Measurements from ENCODE around the gene KIAA1671. TPM values are rescaled to one million over a fixed set of nuclear protein-coding genes. Genes with fewer than 3 reads are reported as not detected.

KIAA1671 gene
- total and polyA plus RNA-seq, 2 of the 13 experiments (the other 11 are each of a cell fraction or from before 2014, with no cell fraction given) = 13.5 to 13.6 TPM

DNA sequence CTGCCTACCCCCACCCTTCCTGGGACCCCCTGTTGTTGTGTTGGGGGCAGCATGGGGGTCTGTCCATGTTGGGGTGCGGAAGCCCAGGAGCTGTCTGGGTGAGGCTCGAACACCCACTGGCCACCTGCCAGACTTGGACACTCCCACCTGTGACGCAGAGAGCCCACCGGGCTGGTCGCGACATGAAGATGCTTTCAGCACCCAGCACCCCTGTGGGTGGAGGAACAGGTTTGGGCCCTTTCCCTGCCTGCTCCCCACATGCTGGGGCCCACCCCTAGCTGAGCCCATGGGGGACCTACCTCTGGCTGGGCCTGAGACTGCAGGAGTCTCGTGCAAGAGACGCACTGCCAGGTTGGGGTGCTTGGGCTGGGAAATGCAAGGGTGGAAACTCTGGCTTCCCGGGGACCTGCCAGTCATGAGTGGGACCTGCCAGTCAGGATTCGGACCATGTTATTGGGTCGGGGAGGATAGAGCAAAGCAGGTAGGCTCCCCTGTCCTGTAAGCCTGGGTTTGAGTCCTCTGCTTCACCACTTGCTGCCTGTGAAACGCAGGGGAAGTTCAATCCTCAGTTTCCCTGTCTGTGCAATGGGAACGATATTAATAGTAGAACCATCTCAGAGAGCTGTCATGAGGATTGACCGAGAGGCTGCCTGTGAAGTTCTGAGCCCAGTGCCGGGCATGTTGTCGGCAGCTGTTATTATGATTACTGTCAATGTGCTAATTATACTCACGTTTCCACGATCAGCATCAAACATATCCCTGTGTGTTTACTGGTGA, 24.1 kb downstream of the KIAA1671 start:
- ChIA-PET CTCF (ENCODE audit: low intra/inter-chr PET ratio, low total read pairs) (no interaction called here), POLR2A (no interaction called here)
- H3K9ac ChIP-seq (ENCODE audit: insufficient read depth, low read depth, low read length) = no peak overlapping the region
- no peaks in the 10 kb centered on the region for H4K20me1 ChIP-seq (ENCODE audit: insufficient read depth, low read length)
- no peaks in the 10 kb centered on the region for H3K27me3 ChIP-seq (ENCODE audit: control insufficient read depth in 1 of 2, insufficient read depth in 2 of 2, low read length in 2 of 2)
- peak; percentile 79 for TF ChIP-seq ZNF629 (CRISPR knock-in tag; conservative IDR thresholded peaks at IDR 0.05)
- TF ChIP-seq, protein P1, sequence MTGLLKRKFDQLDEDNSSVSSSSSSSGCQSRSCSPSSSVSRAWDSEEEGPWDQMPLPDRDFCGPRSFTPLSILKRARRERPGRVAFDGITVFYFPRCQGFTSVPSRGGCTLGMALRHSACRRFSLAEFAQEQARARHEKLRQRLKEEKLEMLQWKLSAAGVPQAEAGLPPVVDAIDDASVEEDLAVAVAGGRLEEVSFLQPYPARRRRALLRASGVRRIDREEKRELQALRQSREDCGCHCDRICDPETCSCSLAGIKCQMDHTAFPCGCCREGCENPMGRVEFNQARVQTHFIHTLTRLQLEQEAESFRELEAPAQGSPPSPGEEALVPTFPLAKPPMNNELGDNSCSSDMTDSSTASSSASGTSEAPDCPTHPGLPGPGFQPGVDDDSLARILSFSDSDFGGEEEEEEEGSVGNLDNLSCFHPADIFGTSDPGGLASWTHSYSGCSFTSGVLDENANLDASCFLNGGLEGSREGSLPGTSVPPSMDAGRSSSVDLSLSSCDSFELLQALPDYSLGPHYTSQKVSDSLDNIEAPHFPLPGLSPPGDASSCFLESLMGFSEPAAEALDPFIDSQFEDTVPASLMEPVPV (CRISPR knock-in tag; IDR thresholded peaks at IDR 0.05) = no peak
- no peak for DNase-seq (ENCODE audit: low spot score)
- H2AFZ ChIP-seq (ENCODE audit: low read length) = no peak overlapping the region
- H3K4me2 ChIP-seq (ENCODE audit: low read depth, low read length) = no peak overlapping the region
- BruUV-seq (replicated peaks) = no TSS peak
- no peaks in the 10 kb centered on the region; a peak in 1 of 5 replicates for H3K36me3 ChIP-seq (replicated peaks in 1 of 2; ENCODE audit: control insufficient read depth in 1 of 2, insufficient read depth in 2 of 2, low read length in 2 of 2)
- peaks cover 19% of the 10 kb centered on the region for H3K4me1 ChIP-seq (ENCODE audit: insufficient read depth, low read length)
- intact Hi-C loops (cut with micrococcal nuclease; ENCODE audit: unreplicated experiment) (no loop called here), in situ Hi-C loops (cut with HindIII; ENCODE audit: extremely low pct_ligation_motif_present, low pct_unique_long_range_greater_than_20kb) (no loop called here)
- no peaks in the 10 kb centered on the region for H3K9me3 ChIP-seq (ENCODE audit: low read length)
- H3K79me2 ChIP-seq (ENCODE audit: insufficient read depth, low read length) = peaks cover 10% of the 10 kb centered on the region
- no peak for FAIRE-seq
- 93% methylated on average over 12 of the region's 18 CpGs for WGBS (ENCODE audit: low lambda C conversion rate)
- no peak overlapping the region for H3K4me3 ChIP-seq (replicated peaks in 1 of 3; ENCODE audit: insufficient read depth in 1 of 3, low read depth in 2 of 3, low read length in 3 of 3)
- no peak for ATAC-seq
- no peak overlapping the region for H3K27ac ChIP-seq (ENCODE audit: extremely low read length, insufficient read depth, low read length)

DNA sequence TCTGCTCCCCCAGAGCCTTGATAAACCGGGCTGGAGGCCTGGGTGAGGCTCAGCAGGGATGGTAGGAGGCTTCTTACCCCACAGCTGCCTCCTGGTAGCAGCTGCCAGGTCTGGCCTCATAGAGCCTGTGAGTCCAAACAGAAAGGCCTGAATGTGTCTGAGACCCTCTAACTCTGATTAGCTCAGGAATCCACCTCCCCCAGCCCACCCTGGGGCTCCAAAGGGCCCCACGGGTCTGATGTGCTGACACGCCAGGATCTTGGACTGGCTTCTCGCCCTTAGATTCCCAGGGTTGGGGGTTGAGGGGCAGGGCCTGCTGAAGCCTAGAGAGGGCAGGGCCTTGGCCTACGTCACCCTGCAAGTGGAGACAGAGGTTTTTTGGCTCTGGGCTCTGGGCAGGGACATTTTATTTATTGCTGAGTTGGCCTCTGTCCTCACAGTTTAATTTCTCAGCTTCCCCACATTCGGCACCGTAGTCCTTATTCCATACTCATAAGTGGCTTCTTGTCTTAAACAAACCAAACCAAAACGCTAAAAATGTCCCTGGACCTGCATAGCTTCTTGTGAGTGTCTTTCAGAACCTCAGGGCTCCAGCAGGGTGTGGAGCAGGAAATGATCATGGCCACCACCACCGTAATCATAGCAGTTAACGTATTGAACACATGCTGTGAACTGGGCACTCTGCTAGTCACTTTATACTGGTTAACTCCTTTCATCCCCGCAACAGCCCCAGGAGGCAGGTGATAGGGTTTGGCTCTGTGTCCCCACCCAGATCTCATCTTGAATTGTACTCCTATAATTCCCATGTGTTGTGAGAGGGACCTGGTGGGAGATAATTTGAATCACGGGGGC, 25.1 kb downstream of the KIAA1671 start:
- ATAC-seq (no peak), FAIRE-seq (no peak), DNase-seq (ENCODE audit: low spot score) (no peak)
- Histone ChIP-seq H3K79me2 (ENCODE audit: insufficient read depth, low read length) (peaks cover 3% of the 10 kb centered on the region), H3K4me2 (ENCODE audit: low read depth, low read length) (no peak overlapping the region), H3K4me1 (ENCODE audit: insufficient read depth, low read length) (peaks cover 19% of the 10 kb centered on the region), H3K9me3 (ENCODE audit: low read length) (no peaks in the 10 kb centered on the region), H3K27me3 (ENCODE audit: control insufficient read depth in 1 of 2, insufficient read depth in 2 of 2, low read length in 2 of 2) (no peaks in the 10 kb centered on the region), H3K4me3 (replicated peaks in 1 of 3; ENCODE audit: insufficient read depth in 1 of 3, low read depth in 2 of 3, low read length in 3 of 3) (no peak overlapping the region), H4K20me1 (ENCODE audit: insufficient read depth, low read length) (no peaks in the 10 kb centered on the region), H3K27ac (ENCODE audit: extremely low read length, insufficient read depth, low read length) (no peak overlapping the region), H3K36me3 (replicated peaks in 1 of 2; ENCODE audit: control insufficient read depth in 1 of 2, insufficient read depth in 2 of 2, low read length in 2 of 2) (peaks cover 0 to 1% of the 10 kb centered on the region in 2 experiments; a peak in 2 of 5 replicates), H2AFZ (ENCODE audit: low read length) (no peak overlapping the region), H3K9ac (ENCODE audit: insufficient read depth, low read depth, low read length) (no peak overlapping the region)
- intact Hi-C loops (cut with micrococcal nuclease; ENCODE audit: unreplicated experiment) (no loop called here), in situ Hi-C loops (cut with HindIII; ENCODE audit: extremely low pct_ligation_motif_present, low pct_unique_long_range_greater_than_20kb) (no loop called here)
- ChIA-PET CTCF (ENCODE audit: low intra/inter-chr PET ratio, low total read pairs) (no interaction called here), POLR2A (no interaction called here)
- TF ChIP-seq MYNN (CRISPR knock-in tag; IDR thresholded peaks at IDR 0.05; ENCODE audit: low read depth) = no peak
- no peak for TF ChIP-seq SSRP1 (CRISPR knock-in tag; IDR thresholded peaks at IDR 0.05)
- TF ChIP-seq ZNF790 (CRISPR knock-in tag; IDR thresholded peaks at IDR 0.05; ENCODE audit: borderline replicate concordance) = no peak
- no peak for TF ChIP-seq ZNF776 (CRISPR knock-in tag; IDR thresholded peaks at IDR 0.05)
- no TSS peak for BruUV-seq (replicated peaks)
- 95% methylated on average over 11 of the region's 12 CpGs for WGBS (ENCODE audit: low lambda C conversion rate)
